GM12878 (cell line): ENCODE data around the gene LGALS3BP. TPM values are rescaled to one million over a fixed set of nuclear protein-coding genes. Genes with fewer than 3 reads are reported as not detected.

Experiments
- ATAC-seq: fragments of 200-7000 bp; cut with Tn5 transposase; 3 replicates; pipeline ENCODE4 v1.9.1; 2020; ENCODE audit warnings: mild to moderate bottlenecking, moderate library complexity
- BruUV-seq: library from RNA; stranded (reverse); fragments of 400-500 nt; replicated peaks from 2 replicates; lab custom pipeline; 2021; lab: Mats Ljungman, UMichigan
- CTCF ChIA-PET: fragments of 300-600 bp; sonication (Branson Sonifier 250); formaldehyde crosslinking; extraction: SDS; loops from one replicate; lab custom pipeline; 2021; ENCODE audit warnings: inconsistent platforms; lab: Yijun Ruan, JAX
- POLR2A ChIA-PET: fragments of 350-600 bp; formaldehyde crosslinking; extraction: SDS; loops from one replicate; lab custom pipeline; 2021; ENCODE audit warnings: inconsistent platforms; lab: Charles Lee
- RAD21 ChIA-PET: fragments of 300-600 bp; sonication (Branson Sonifier 250); formaldehyde crosslinking; loops from one replicate; lab custom pipeline; 2023; ENCODE audit warnings: antibody characterized with exemption; ENCODE audit not compliant: unreplicated experiment; lab: Charles Lee
- SMC1A ChIA-PET: fragments of 300-600 bp; sonication (Branson Sonifier 250); formaldehyde crosslinking; loops from one replicate; lab custom pipeline; 2023; ENCODE audit not compliant: unreplicated experiment, uncharacterized antibody; lab: Charles Lee
- DNase-seq: peaks from one replicate; pipeline ENCODE4 v3.0.0-alpha.2; 2011; ENCODE audit warnings: low read depth, low spot score
- FAIRE-seq: peaks from 3 replicates; lab custom pipeline; 2011; peaks lifted over from hg19 to GRCh38; lab: Jason Lieb, UNC
- H2AFZ ChIP-seq: 2 replicates; pipeline ENCODE4 v1.6.0; 2011; ENCODE audit warnings: low read depth, low read length, control low read depth; ENCODE audit not compliant: control insufficient read depth
- H3K27ac ChIP-seq: 2 replicates; pipeline ENCODE4 v1.5.1; 2011; ENCODE audit warnings: control low read depth; ENCODE audit not compliant: control insufficient read depth, insufficient read depth
- H3K27me3 ChIP-seq, 2 experiments: replicated peaks in 1 of 2; 2 replicates each; pipeline versions ENCODE4 v1.6.0 to v1.6.1; 2011; ENCODE audit warnings: low read length in 1 of 2; ENCODE audit not compliant: control insufficient read depth in 2 of 2, insufficient read depth in 2 of 2
- H3K36me3 ChIP-seq, 2 experiments: 2 replicates each; pipeline ENCODE4 v1.5.1; 2011; ENCODE audit warnings: low read length in 1 of 2; ENCODE audit not compliant: control insufficient read depth in 2 of 2, insufficient read depth in 2 of 2
- H3K4me1 ChIP-seq: 2 replicates; pipeline ENCODE4 v1.6.1; 2011; ENCODE audit warnings: mild to moderate bottlenecking, low read length, moderate library complexity, mixed read lengths; ENCODE audit not compliant: control insufficient read depth, insufficient read depth
- H3K4me2 ChIP-seq: 2 replicates; pipeline ENCODE4 v1.6.0; 2011; ENCODE audit warnings: control low read depth; ENCODE audit not compliant: control insufficient read depth, insufficient read depth
- H3K4me3 ChIP-seq: fragments of 200-600 bp; sonication (generic); 2 replicates; pipeline ENCODE4 v1.5.1; 2016
- H3K79me2 ChIP-seq: 2 replicates; pipeline ENCODE4 v1.6.0; 2011; ENCODE audit warnings: low read length; ENCODE audit not compliant: control insufficient read depth, insufficient read depth
- H3K9ac ChIP-seq: 2 replicates; pipeline ENCODE4 v1.8.0; 2011; ENCODE audit warnings: low read length, control low read depth, mixed read lengths; ENCODE audit not compliant: control insufficient read depth, insufficient read depth
- H3K9me3 ChIP-seq: replicated peaks from 3 replicates; pipeline ENCODE4 v1.5.1; 2011; ENCODE audit warnings: mild to moderate bottlenecking, low read length; ENCODE audit not compliant: control insufficient read depth, insufficient read depth
- H4K20me1 ChIP-seq: 2 replicates; pipeline ENCODE4 v1.6.0; 2011; ENCODE audit not compliant: control insufficient read depth, insufficient read depth
- ETV6 ChIP-seq, 2 experiments: fragments of 450-650 bp in 1 of 2; IDR thresholded peaks in 1 of 2; conservative IDR thresholded peaks in 1 of 2; 2 replicates each; pipeline ENCODE4 v1.6.1; 2014; ENCODE audit warnings: antibody characterized with exemption in 1 of 2, borderline replicate concordance in 1 of 2, low read depth in 1 of 2, mild to moderate bottlenecking in 1 of 2, moderate library complexity in 1 of 2
- MLLT1 ChIP-seq: fragments of 450-650 bp; IDR thresholded peaks from 2 replicates; pipeline ENCODE4 v1.6.1; 2016; ENCODE audit warnings: mild to moderate bottlenecking
- MTA3 ChIP-seq: IDR thresholded peaks from 2 replicates; pipeline ENCODE4 v1.6.1; 2012; ENCODE audit warnings: low read length, inconsistent platforms, borderline replicate concordance
- NBN ChIP-seq: fragments of 450-650 bp; IDR thresholded peaks from 2 replicates; pipeline ENCODE4 v1.6.1; 2016
- ZBTB4 ChIP-seq: fragments of 450-650 bp; formaldehyde crosslinking; IDR thresholded peaks from 2 replicates; pipeline ENCODE4 v1.4.0; 2022; ENCODE audit warnings: mild to moderate bottlenecking, moderate library complexity
- WGBS: methylation state at CpG from one replicate; pipeline ENCODE4 v1.1.6; 2016; ENCODE audit warnings: low lambda C conversion rate; ENCODE audit not compliant: insufficient replicate concordance, insufficient coverage; ENCODE audit errors: missing lambda C conversion rate; 5-methylcytosine and 5-hydroxymethylcytosine counted together
- in situ Hi-C: fragments of 300-500 bp; cut with MboI; formaldehyde crosslinking; loops from 9 replicates; pipeline ENCODE4 v1.14.3; 2018; ENCODE audit warnings: mixed read lengths
- intact Hi-C: fragments of 100-400 bp; cut with micrococcal nuclease; formaldehyde crosslinking; loops from one replicate; pipeline ENCODE4 v1.14.2; 2022; ENCODE audit not compliant: unreplicated experiment
- polyA plus RNA-seq, 11 experiments: library from polyadenylated mRNA; depleted of rRNA in 4 of 11; unstranded in 6 of 11; stranded (reverse) in 5 of 11; fragments of >200 nt; fragmentation: Nextera tagmentation in 4 of 11; fragmentation: Illumina TruSeq in 1 of 11; extraction: Ambion mirVana in 4 of 11; extraction: Trizol in 1 of 11; gene quantifications; 1 replicate in 1 of 11; 2 replicates in 10 of 11; pipeline versions ENCODE4 v1.2.1 to v1.2.3, GENCODE V29; 2011 to 2016; ENCODE audit warnings: inconsistent platforms in 2 of 11, missing spikeins in 2 of 11, low read depth in 1 of 11
- total RNA-seq, 4 experiments: library from RNA; depleted of rRNA in 3 of 4; stranded (reverse); fragments of >200 nt in 3 of 4; fragmentation: Illumina TruSeq in 1 of 4; extraction: Trizol in 1 of 4; gene quantifications; 2 replicates each; pipeline versions ENCODE4 v1.2.1 to v1.2.3, GENCODE V29; 2013 to 2021
- TF ChIP-seq, protein P1 (sequence below): IDR thresholded peaks from 2 replicates; pipeline ENCODE4 v1.6.1; 2012; ENCODE audit warnings: improper control_type of control experiment, low read depth, low read length; ENCODE audit not compliant: insufficient replicate concordance

Gene LGALS3BP
- total and polyA plus RNA-seq, 10 of the 15 experiments (the other 5 are each of a cell fraction or from before 2014, with no cell fraction given): 0.52 to 5.2 (median 1.9) TPM

GRCh38 chr17:78961571-78961970 is 18.2 kb downstream of the LGALS3BP start:
- Histone ChIP-seq H2AFZ (no peak overlapping the region), H3K9me3 (no peaks in the 10 kb centered on the region), H3K4me3 (no peak overlapping the region), H3K27ac (no peak overlapping the region), H3K4me2 (no peak overlapping the region), H3K79me2 (no peaks in the 10 kb centered on the region), H4K20me1 (no peaks in the 10 kb centered on the region; the same call in 1 of the 2 replicates), H3K36me3 (no peaks in the 10 kb centered on the region), H3K9ac (no peak overlapping the region), H3K4me1 (peaks cover 6% of the 10 kb centered on the region), H3K27me3 (no peaks in the 10 kb centered on the region)
- intact Hi-C loops: no loop called here
- in situ Hi-C loops: no loop called here
- 61% methylated on average over 4 of the region's 4 CpGs for WGBS
- no peak for ATAC-seq
- BruUV-seq: no TSS peak
- ChIA-PET POLR2A (no interaction called here), RAD21 (interaction anchor here (1.4 kb wide), 1 partner anchor 10 kb away, joined by 3 read pairs; no protein-coding TSS in a partner anchor), CTCF (interaction anchor here (0.8 to 1.2 kb wide), 2 partner anchors 10 to 96 kb away, joined by 3 read pairs; no protein-coding TSS in a partner anchor), SMC1A (no interaction called here)
- DNase-seq: no peak
- TF ChIP-seq MLLT1 (no peak), MTA3 (no peak)
- FAIRE-seq: no peak

GRCh38 chr17:78960928-78961327 is 18.8 kb downstream of the LGALS3BP start:
- FAIRE-seq (no peak), DNase-seq (no peak), ATAC-seq (no peak)
- H4K20me1 ChIP-seq: no peaks in the 10 kb centered on the region
- H3K27me3 ChIP-seq: no peaks in the 10 kb centered on the region; a peak in 1 of 4 replicates
- ChIA-PET RAD21 (no interaction called here), SMC1A (no interaction called here), CTCF (interaction anchor here (1.2 kb wide), 1 partner anchor 11 kb away, joined by 3 read pairs; no protein-coding TSS in a partner anchor), POLR2A (interaction anchor here (0.7 kb wide), 1 partner anchor 467 kb away, joined by 5 read pairs; no protein-coding TSS in a partner anchor)
- no TSS peak for BruUV-seq
- H2AFZ ChIP-seq: no peak overlapping the region
- no peak overlapping the region for H3K27ac ChIP-seq
- H3K9me3 ChIP-seq: no peaks in the 10 kb centered on the region
- in situ Hi-C loops (no loop called here), intact Hi-C loops (no loop called here)
- H3K36me3 ChIP-seq: no peaks in the 10 kb centered on the region
- H3K4me2 ChIP-seq: no peak overlapping the region
- no peaks in the 10 kb centered on the region for H3K79me2 ChIP-seq
- H3K4me1 ChIP-seq: peaks cover 6% of the 10 kb centered on the region
- no peak overlapping the region for H3K9ac ChIP-seq
- 37% methylated on average over 5 of the region's 5 CpGs for WGBS
- no peak overlapping the region for H3K4me3 ChIP-seq
- no peak for TF ChIP-seq NBN
- no peak for TF ChIP-seq ETV6 (conservative IDR thresholded peaks at IDR 0.05 in 1 of 2, IDR thresholded peaks at IDR 0.05 in 1 of 2; ENCODE audit: borderline replicate concordance in 1 of 2, low read depth in 1 of 2)
- TF ChIP-seq ZBTB4 (CRISPR knock-in tag): no peak
- TF ChIP-seq, protein P1, sequence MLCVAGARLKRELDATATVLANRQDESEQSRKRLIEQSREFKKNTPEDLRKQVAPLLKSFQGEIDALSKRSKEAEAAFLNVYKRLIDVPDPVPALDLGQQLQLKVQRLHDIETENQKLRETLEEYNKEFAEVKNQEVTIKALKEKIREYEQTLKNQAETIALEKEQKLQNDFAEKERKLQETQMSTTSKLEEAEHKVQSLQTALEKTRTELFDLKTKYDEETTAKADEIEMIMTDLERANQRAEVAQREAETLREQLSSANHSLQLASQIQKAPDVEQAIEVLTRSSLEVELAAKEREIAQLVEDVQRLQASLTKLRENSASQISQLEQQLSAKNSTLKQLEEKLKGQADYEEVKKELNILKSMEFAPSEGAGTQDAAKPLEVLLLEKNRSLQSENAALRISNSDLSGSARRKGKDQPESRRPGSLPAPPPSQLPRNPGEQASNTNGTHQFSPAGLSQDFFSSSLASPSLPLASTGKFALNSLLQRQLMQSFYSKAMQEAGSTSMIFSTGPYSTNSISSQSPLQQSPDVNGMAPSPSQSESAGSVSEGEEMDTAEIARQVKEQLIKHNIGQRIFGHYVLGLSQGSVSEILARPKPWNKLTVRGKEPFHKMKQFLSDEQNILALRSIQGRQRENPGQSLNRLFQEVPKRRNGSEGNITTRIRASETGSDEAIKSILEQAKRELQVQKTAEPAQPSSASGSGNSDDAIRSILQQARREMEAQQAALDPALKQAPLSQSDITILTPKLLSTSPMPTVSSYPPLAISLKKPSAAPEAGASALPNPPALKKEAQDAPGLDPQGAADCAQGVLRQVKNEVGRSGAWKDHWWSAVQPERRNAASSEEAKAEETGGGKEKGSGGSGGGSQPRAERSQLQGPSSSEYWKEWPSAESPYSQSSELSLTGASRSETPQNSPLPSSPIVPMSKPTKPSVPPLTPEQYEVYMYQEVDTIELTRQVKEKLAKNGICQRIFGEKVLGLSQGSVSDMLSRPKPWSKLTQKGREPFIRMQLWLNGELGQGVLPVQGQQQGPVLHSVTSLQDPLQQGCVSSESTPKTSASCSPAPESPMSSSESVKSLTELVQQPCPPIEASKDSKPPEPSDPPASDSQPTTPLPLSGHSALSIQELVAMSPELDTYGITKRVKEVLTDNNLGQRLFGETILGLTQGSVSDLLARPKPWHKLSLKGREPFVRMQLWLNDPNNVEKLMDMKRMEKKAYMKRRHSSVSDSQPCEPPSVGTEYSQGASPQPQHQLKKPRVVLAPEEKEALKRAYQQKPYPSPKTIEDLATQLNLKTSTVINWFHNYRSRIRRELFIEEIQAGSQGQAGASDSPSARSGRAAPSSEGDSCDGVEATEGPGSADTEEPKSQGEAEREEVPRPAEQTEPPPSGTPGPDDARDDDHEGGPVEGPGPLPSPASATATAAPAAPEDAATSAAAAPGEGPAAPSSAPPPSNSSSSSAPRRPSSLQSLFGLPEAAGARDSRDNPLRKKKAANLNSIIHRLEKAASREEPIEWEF: no peak
